Measurements from ENCODE around the gene IGSF21.

GRCh38 chr1:18100060-18100459, 7.5 kb upstream of the IGSF21 start:
- TF ChIP-seq ZNF281 (CRISPR knock-in tag; IDR thresholded peaks at IDR 0.05): no peak
- TF ChIP-seq CTCF (IDR thresholded peaks at IDR 0.05): no peak
- TF ChIP-seq HMGXB4 (CRISPR knock-in tag; IDR thresholded peaks at IDR 0.05): no peak
- TF ChIP-seq TCF7 (CRISPR knock-in tag; IDR thresholded peaks at IDR 0.05; ENCODE audit: low read depth): no peak
- no peak for TF ChIP-seq ZNF138 (CRISPR knock-in tag; conservative IDR thresholded peaks at IDR 0.05)
- TF ChIP-seq ZBTB43 (CRISPR knock-in tag; IDR thresholded peaks at IDR 0.05): no peak
- no peak for TF ChIP-seq FOXJ3 (CRISPR knock-in tag; IDR thresholded peaks at IDR 0.05; ENCODE audit: borderline replicate concordance)
- TF ChIP-seq ATF3 (CRISPR knock-in tag; conservative IDR thresholded peaks at IDR 0.05): no peak
- no peak for TF ChIP-seq ZNF416 (CRISPR knock-in tag; IDR thresholded peaks at IDR 0.05)
- no peak for TF ChIP-seq MAX (CRISPR knock-in tag; IDR thresholded peaks at IDR 0.05)
- no peak for TF ChIP-seq TEAD4 (CRISPR knock-in tag; IDR thresholded peaks at IDR 0.05)
- TF ChIP-seq NR3C1 (CRISPR knock-in tag; conservative IDR thresholded peaks at IDR 0.05; ENCODE audit: low read depth): no peak
- TF ChIP-seq ATF2 (CRISPR knock-in tag; IDR thresholded peaks at IDR 0.05; ENCODE audit: borderline replicate concordance, low read depth): no peak

Data from WTC11 (cell line).